NT2/D1 (cell line): ENCODE measurements around the gene WNT1.

Source experiments
- SUZ12 ChIP-seq: IDR thresholded peaks from 2 replicates; pipeline ENCODE4 v1.6.1; 2011; ENCODE audit not compliant: insufficient read length, insufficient read depth; ENCODE audit errors: extremely low read depth
- YY1 ChIP-seq: IDR thresholded peaks from 2 replicates; pipeline ENCODE4 v1.6.1; 2011; ENCODE audit not compliant: insufficient read length, insufficient read depth
- ZNF274 ChIP-seq: IDR thresholded peaks from 2 replicates; pipeline ENCODE4 v1.6.1; 2011; ENCODE audit warnings: mild to moderate bottlenecking, low read depth, low read length

DNA sequence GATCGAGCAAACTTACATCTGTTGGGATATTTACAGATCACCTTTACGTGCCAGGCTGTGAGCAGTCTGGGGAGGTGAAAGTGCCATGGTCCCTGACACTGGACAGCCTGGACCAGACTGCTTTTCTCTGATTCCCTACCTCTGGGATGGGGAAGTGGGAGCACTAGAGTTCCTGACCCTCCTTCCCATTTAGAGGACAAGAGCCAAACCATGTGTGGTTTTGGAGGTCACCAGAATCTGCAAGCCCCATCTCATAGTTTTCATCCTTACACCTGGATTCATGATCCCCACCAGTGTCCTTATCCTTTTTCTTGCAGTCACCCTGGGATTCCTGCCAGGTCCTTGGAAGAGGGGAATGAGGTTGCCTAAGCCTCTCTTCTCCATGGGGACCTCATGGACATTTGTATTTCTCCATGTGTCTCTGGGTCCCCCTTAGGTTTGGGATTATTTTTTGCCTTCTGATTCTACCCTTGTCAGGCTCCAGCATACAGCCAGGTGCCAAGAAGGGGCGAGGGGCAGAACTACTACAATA lies 5.1 kb upstream of the WNT1 start:
- no peak for TF ChIP-seq ZNF274
- no peak for TF ChIP-seq SUZ12
- no peak for TF ChIP-seq YY1
